ENCODE data around the gene ZNF488.

GRCh38 chr10:47349941-47350371 lies 34.1 kb downstream of the ZNF488 start:
- TF ChIP-seq CTCF (IDR thresholded peaks at IDR 0.05) (no peak), POLR2A (IDR thresholded peaks at IDR 0.05) (no peak), POLR2AphosphoS5 (IDR thresholded peaks at IDR 0.05) (no peak)

All from gastroesophageal sphincter (tissue), 3 donors.